Brain pericyte (primary cell): ENCODE data around the gene AVPR1A.
"Not testable (repeated sequence)": the region's sequence is repeated elsewhere in the genome, so short reads cannot be mapped to it uniquely, and the experiment has no call there.

Experiments
- DNase-seq: peaks from one replicate; pipeline ENCODE4 v3.0.0-alpha.2; 2012; ENCODE audit warnings: low read depth, low spot score

The AVPR1A gene

GRCh38 chr12:63150713-63151622 is at the start of gene AVPR1A:
TSS of gene AVPR1A (minus strand) at chr12:63151201. CDS start at chr12:63150836, 365 bp downstream.
- DNase-seq = no peak

DNA sequence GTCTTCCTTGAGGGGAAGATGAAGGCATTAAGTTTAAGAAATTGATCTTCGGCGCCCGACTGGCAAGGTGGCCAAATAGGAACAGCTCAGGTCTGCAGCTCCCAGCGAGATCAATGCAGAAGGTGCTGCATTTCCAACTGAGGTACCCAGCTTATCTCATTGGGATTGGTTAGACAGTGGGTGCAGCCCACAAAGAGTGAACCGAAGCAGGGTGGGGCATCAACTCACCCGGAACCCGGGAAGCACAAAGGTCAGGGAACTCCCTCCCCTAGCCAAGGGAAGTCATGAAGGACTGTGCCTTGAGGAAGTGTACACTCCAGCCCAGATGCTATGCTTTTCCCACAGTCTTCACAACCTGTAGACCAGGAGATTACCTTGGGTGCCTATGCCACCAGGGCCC is 45.2 kb upstream of the AVPR1A start:
- no peak for DNase-seq

DNA sequence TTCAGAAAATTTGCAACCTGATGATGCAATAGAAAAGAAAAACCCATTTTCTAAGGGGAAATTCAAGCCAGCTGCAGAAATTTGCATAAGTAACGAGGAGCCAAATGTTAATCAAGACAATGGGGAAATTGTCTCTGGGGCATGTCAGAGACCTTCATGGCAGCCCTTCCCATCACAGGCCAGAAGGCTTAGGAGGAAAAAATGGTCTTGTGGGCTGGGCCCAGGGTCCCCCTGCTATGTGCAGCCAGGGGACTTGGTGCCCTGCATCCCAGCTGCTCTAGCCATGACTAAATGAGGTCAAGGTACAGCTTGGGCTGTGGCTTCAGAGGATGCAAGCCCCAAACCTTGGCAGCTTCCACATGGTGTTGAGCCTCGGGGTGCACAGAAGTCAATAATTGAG is 28.2 kb upstream of the AVPR1A start:
- DNase-seq = no peak

DNA sequence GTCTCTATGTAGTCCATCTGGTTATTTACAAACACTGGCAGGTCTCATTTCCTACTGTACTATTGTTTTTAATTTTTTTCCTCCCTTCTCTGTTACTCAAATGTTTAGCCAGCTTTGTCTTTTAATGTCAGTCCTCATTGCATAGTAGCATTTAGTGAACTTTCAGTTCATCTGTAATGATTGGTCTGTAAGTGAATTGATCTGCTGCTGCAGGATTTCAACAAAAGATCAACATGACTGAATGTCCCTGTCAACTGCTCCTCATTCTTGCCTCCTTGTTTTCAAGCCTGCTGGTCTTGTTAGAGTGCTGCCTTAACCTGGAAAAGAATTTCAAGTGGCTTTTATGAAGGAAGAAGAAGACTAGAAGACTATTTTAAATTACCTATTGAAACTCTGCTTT is 19.3 kb upstream of the AVPR1A start:
- DNase-seq = no peak

DNA sequence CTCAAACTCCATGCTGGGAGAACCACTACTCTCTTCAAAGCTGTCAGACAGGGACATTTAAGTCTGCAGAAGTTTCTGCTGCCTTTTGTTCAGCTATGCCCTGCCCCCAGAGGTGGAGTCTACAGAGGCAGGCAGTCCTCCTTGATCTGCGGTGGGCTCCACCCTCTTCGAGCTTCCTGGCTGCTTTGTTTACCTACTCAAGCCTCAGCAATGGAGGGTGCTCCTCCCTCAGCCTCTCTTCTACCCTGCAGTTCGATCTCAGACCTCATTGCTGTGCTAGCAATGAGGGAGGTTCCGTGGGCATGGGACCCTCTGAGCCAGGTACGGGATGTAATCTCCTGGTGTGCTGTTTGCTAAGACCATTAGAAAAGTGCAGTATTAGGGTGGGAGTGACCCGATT is 16.7 kb upstream of the AVPR1A start:
- not testable (repeated sequence) for DNase-seq

DNA sequence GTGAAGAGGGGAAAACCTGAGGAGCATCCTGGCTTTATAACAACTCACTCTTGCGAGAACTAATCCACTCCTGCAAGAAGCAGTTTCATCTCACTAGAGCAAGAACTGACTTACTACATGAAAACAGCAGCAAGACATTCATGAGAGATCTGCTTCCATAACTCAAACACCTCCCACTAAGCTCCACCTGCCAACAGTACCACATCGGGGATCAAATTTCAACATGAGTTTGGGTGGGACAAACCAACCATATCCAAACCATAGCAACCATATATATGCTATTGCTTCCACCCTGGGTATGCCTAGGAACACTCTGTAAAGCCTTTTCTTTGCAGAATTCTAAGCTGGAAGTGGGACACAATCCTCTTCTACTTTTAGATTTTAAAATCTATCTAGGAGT is 13.9 kb upstream of the AVPR1A start:
- DNase-seq = no peak

DNA sequence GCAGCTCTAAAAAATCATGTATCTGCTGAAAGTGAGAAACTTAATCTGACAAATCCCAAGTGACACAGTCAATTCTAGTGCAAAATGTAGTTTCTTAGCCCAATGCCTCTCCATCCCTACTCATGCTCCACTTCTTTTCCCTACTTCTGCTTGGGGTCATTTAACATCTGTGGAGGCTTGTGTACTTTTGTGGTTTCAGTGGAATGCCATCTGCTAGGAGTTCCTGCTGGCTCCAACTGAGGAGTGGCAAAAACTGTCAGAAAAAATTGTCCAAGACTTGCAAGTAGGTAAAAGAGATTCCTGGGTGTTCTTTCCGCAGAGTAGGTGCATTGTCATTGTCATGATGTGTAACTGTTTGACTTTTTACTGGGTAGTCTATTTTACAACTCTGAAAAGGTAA is 12.5 kb upstream of the AVPR1A start:
- no peak for DNase-seq

DNA sequence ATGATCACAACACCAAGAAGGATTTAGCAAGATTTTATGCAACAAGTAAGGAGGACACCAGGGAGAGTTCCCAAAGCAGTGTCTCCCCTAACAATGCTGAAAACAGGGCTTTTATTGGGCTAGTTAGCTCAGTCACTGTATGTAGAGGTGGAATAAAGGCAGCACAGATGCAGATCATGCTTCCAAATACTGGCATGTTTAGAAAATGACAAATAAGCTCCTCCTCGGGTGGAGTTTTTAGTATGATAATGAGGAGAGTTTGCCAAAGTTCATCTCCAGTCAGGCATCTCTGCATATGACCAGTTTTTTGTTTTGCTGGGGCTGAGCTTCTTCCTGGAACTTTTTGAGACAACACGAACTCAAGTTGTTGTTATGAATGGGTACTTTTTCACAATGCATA is 4.4 kb upstream of the AVPR1A start:
- no peak for DNase-seq

DNA sequence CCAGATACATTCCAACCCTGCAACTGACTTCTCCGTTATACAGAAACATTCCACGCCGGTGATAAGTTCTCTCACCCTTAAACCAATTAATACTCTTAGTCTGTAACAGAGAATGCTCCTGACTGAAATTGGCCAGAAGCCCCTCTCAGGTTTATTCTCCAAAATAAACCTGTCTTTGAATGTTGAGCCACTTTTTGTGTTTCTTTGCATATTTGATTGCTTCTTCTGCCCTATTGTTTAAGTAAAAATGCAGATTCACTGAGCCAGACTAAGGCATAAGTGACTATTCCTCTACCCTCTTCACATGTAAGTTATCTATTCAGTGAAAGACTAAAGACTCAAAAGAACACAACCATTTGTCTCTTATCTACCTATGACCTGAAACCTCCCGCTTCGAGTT is 3.6 kb upstream of the AVPR1A start:
- no peak for DNase-seq

DNA sequence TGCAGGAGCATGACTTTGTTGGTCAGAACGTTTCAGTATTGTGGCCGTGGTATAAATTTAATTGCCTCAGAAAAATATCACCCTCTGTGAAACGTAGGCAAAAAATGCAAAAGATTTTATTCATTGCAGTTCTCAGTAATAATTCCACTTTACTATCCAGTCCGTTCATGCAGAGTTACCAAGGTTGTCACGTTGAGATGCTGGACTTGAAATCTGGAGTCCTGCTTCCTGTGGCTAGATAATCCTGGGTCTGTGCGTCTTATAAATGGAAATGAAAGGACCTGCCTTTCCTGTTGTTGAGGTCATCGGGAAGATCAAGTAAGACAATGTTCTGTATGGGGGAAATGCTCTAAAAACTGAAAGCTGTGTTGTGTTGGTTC is 1.3 kb upstream of the AVPR1A start:
- no peak for DNase-seq

DNA sequence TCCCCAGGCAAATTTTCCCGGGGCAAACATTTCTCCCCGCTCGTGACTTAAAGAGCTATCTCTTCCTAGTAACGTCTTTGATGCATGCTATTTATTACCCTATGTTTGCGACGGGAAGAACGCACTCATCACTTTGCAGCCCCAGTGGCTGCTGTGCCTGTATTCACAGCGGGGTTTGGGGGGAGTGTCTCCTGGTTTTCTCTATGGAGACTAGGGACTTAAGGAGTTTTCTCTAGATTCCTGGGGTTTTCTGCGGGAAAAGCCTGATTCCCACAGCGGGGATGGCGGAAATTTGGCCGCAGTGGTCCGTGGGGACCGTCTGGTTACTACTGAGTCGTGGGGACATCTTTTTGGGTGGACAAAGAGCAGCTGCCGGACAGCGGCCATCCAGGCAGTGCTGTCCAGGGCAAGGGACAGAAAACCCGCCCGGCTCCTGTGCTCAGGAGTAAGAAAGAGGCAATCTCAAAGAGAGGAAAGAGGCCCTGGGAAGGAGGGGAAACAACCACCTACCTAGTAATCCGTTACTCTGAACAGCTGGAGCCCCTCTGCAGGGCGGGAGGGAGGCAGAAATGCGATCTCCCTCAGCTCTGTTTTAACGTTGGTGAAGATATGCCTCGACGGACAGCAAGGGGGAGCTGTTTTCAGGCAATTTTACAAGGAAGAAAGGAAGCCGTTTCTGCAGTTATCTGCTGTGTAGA is 771 bp upstream of the AVPR1A start:
- DNase-seq = peak; percentile 29

DNA sequence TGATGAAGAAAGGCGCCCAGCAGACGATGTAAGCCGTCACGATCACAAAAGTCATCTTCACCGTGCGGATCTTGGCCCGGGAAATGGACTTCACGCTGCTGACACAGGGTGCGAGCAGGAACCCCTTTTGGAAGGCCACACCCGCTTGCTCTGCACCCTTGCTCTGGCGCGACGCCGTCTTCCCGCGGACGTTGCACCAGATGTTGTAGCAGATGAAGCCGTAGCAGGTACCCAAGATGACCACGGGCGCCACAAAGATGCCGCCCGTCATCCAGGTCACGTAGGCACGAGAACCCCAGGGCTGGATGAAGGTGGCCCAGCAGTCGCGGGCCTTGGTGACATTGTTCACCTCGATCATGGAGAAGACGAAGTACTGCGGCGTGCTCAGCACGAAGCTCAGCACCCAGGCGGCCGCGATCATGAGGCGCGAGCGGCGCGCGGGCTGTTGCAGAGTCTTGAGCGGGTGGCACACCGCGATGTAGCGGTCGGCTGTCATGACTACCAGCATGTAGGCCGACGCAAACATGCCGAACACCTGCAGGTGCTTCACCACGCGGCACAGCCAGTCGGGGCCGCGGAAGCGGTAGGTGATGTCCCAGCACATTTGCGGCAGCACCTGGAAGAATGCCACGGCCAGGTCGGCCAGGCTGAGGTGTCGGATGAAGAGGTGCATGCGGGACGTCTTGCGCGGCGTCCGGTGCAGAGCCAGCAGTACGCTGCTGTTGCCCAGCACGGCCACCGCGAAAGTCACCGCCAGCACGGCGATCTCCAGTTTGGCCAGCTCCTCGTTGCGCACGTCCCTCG is 890 bp downstream of the AVPR1A start:
- DNase-seq = no peak

- no peak for DNase-seq
Measured at GRCh38 chr12:63144556-63144955, 6.4 kb downstream of the AVPR1A start.

DNA sequence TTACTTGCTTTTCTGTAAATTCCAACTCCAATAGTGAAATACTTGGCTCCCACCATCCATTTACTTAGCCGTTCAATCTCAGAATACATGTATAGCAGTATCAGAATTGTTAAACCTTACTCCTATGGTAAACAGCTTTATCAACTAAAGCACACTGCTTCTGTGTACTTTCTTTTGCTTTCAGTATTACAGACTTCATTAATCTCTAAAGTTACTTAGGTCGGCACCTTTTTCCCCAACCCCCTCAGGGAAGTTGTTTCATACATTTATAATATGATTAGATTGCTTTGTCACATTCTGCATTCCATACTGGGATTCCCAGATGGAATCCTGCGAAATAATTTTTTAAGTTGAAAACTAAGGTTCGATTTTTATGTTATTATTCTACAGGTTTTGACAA is 12.5 kb downstream of the AVPR1A start:
- DNase-seq = no peak

GRCh38 chr12:63133981-63134380 is 17.0 kb downstream of the AVPR1A start:
- no peak for DNase-seq

DNA sequence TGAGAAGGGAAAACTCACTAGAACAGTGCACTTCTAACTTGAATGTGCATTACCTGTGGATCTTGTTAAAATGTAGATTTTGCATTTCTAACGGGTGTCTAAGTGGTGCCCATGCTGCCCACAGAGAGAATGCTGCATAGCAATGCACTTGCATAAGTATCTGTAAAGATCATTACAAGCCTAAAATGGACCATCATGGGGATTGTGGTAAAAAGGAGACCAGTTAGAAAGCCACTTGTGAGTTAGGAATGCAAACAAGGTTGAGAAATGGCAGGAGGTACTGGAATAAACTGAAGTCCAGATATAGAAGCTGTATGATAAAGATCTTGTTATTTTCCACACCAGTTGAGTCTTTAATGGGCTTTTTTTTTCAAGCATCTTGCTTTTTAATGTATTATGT is 18.8 kb downstream of the AVPR1A start:
- DNase-seq = no peak

- no peak for DNase-seq
Measured at GRCh38 chr12:63129927-63130326, 21.1 kb downstream of the AVPR1A start.

- no peak for DNase-seq
Measured at GRCh38 chr12:63124778-63125177, 26.2 kb downstream of the AVPR1A start.

DNA sequence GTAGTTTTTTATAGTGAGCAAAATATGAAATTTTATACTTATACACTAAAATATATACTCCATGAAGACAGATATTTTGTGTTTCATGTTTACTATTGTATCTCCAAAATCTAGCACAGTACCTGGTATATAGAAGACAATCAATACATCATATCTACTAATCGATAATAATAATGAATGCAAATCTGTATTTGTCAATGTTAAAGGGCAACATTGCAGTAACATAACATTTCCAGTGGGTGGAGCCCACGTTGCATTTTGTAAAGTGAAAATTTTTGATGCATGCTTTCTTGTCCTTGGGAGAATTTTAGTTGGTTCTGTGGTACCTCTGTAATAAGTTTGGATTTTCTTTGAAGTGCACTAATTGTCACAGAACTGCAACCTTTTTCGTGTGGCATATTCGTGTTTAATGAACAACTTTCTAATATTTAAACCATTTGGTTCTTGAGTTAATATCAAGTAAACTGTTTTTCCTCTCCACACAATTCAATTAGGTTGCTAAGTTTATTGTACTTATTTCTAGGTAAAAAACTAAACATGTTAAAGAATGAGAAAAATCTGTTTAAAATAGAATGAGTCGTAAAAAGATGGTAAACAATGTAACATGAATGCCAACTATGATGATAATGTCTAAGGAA is 47.4 kb downstream of the AVPR1A start:
- DNase-seq = no peak

DNA sequence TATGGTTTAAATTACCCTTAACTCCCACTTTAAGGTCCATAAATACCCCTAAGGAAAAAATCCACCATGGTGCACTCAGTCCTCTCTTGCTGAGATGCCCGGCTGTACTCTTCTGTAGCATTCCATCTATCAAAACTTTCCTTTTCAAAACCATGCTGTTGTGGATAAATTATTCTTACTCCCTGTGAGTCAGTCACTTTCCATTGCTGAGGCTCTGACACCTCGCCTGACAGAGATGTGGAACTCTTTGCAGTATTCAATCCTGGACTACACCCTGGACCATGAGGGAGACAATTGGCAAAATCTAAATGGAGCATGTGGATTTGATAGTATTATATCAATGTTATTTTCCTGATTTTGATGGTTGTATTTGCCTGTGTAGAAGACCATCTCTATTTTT is 49.1 kb downstream of the AVPR1A start:
- no peak for DNase-seq

DNA sequence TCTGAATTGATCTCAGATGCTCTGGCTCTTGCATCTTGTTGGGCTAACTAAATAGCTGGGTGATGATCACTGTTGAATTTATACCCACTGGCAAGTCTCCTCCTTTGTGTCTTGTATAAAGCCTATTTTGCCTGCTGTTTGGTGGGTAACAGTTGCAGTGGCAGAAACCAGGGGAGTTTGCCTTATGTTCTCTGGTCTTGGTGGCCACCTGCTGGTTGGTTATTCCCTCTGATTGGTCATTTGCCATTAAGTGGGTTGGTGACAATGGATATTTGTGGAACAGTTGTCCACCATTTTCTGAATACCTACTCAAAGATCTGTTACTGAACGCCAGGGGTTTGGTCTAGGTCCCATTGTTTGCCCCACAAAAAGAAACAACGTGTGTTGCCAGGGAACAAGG is 52.1 kb downstream of the AVPR1A start:
- no peak for DNase-seq
